ENCODE results near the gene SOX10.

DNA sequence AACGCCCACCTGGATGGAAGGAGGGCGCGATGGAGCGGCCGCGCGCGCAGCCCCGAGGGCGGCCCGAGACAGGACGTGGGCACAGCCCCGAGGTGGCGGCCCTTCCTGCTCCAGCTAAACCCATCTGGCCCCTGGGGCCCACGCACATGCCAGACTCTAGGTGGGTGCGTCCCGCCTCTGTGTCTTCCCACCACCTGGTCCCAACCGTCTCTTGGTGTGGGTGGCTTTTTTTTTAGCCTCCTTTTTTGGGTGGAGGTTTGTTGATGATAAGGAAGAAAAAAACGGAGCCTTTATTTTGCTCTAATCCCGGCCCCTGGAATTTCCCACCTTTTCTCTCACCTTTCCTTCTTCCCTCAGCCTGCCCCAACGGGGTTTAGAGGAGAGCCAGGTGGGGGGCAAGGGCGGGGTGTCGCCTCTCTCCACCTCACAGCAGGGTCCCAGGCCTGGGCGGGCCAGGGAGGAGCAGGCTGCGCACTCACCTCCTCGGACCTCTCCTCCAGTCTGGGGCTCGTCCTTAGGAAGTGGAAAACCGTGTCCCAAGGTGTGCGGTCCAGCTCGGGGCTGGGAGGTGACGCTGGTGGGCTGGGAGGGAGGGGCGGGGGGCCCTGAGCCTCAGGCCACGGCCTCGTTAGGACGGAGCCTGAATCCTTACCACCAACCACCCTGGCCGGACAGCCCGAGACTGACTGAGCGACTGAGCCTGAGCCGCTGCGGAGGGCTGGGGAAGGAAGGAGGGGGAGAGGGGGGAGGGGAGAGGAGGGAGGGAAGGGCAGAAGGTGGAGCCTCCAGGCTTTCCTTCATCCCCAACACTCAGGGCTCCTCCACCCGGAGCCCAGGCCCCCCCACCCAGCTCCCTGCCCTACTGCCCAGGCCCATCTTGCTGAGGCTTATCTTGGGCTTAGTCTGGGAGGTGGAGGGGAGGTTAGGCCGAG is at the start of gene SOX10:
- TF ChIP-seq, protein P1, sequence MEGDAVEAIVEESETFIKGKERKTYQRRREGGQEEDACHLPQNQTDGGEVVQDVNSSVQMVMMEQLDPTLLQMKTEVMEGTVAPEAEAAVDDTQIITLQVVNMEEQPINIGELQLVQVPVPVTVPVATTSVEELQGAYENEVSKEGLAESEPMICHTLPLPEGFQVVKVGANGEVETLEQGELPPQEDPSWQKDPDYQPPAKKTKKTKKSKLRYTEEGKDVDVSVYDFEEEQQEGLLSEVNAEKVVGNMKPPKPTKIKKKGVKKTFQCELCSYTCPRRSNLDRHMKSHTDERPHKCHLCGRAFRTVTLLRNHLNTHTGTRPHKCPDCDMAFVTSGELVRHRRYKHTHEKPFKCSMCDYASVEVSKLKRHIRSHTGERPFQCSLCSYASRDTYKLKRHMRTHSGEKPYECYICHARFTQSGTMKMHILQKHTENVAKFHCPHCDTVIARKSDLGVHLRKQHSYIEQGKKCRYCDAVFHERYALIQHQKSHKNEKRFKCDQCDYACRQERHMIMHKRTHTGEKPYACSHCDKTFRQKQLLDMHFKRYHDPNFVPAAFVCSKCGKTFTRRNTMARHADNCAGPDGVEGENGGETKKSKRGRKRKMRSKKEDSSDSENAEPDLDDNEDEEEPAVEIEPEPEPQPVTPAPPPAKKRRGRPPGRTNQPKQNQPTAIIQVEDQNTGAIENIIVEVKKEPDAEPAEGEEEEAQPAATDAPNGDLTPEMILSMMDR (conservative IDR thresholded peaks at IDR 0.05; ENCODE audit: low read length) = no peak
- no peak for TF ChIP-seq EZH2phosphoT487 (IDR thresholded peaks at IDR 0.05; ENCODE audit: borderline replicate concordance)

Data from Loucy (cell line).